NCI-H187 treated with DMSO at 0.1 percent for 48 hours (cell line): Measurements from ENCODE around the gene AVP.

Experiments used
- DNase-seq: peaks from one replicate; lab custom pipeline; 2025; lab: John Stamatoyannopoulos, UW

The AVP gene

DNA sequence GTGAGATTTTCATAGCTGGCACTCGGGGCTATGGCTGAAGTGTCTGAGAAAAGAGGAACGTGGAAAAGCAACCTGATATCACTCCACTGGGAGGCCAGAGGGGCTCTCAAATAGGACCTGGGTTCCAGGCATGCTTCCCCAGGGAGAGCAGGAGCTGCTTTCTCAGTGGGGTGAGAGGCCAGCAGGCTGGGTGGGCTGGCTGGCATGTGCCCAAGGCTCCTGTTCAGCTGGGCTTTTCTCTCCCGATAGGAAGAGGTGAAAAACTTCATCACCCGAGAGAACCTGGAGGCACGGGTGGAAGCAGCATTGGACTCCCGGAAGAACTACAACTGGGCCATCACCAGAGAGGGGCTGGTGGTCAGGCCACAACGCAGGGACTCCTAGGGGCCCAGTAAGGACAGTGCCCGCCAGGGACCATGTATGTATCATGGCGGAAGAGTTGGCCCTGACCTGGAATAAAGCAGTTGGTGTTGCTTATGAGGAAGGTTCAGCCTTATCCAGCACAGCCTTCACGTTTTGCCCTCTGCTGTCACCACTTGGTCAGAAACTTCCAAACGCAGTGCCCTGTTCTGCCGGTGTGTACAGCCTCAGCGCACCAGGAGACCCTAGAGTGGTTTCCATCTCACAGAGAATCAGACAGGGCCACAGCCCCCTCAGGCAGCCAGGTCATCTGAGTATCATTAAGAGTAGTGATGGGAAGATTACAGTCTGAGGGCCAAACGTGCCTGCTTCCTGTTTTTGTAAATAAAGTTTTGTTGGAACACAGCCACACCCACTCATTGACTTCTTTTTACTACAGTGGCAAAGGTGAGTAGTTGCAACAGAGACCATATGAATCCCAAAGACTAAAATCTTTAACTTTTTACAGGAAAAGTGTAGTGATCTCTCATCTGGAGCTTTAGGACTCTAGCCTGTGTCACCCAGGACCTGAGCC lies 36.8 kb downstream of the AVP start:
- DNase-seq: no peak

DNA sequence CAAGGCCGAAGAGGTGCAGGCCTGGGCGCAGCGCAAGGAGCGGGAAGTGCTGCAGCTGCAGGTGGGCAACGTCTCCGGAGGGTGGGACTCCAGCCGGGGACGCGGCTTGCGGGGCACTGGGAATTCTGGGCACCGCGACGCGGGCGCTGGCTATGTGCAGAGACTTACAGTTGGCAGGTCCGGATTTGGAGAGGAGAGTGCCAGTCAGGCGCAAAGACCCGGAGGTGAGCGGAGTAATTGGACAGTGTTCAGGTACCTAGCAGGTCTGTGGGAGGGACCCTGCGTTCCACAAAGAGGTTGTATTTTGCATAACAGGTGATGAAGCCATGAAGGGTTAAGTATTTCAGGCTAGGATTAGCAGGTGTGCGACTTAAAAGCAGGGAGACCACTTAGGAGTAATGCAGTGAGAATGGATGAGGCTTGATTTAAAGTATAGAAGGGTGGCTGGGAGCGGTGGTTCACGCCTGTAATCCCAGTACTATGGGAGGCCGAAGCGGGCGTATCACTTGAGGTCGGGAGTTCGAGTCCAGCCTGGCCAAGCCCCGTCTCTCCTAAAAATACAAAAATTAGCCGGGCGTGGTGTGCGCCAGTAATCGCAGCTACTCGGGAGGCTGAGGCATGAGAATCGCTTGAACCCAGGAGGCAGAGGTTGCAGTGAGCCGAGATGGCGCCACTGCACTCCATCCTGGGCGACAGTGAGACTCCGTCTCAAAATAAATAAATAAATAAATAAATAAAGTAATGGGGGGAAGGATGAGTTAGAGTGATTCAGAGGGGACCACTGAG lies 37.7 kb downstream of the AVP start:
- DNase-seq: peak; percentile 87

DNA sequence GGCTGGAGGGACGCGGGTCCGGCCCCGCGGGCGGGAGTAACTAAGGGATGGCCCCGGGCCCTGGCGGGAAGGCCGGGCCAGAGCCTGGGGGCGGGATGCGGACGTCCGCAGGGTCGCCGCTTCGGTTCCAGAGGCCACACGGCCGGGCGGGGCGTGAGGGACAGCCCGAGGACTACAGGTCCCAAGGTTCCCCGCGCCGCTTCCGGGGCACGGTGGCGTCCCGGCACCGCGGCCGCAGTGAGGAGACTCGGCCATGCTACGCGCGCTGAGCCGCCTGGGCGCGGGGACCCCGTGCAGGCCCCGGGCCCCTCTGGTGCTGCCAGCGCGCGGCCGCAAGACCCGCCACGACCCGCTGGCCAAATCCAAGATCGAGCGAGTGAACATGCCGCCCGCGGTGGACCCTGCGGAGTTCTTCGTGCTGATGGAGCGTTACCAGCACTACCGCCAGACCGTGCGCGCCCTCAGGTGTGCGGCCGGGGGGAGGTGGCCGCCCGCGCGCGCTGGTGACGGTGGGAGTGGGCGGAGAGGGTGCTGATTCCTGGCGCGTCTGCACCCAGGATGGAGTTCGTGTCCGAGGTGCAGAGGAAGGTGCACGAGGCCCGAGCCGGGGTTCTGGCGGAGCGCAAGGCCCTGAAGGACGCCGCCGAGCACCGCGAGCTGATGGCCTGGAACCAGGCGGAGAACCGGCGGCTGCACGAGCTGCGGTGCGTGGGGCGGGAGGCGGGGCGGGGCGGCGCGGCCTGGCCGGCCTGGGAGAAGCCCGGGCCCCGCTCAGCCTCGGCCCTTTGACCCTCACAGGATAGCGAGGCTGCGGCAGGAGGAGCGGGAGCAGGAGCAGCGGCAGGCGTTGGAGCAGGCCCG lies 38.5 kb downstream of the AVP start, which contains the start of gene MRPS26:
MRPS26 (plus strand) TSS at position 237 of the 861 bp plus-strand sequence; CDS start at position 254, 17 bp downstream.
- DNase-seq: peak; percentile 24

DNA sequence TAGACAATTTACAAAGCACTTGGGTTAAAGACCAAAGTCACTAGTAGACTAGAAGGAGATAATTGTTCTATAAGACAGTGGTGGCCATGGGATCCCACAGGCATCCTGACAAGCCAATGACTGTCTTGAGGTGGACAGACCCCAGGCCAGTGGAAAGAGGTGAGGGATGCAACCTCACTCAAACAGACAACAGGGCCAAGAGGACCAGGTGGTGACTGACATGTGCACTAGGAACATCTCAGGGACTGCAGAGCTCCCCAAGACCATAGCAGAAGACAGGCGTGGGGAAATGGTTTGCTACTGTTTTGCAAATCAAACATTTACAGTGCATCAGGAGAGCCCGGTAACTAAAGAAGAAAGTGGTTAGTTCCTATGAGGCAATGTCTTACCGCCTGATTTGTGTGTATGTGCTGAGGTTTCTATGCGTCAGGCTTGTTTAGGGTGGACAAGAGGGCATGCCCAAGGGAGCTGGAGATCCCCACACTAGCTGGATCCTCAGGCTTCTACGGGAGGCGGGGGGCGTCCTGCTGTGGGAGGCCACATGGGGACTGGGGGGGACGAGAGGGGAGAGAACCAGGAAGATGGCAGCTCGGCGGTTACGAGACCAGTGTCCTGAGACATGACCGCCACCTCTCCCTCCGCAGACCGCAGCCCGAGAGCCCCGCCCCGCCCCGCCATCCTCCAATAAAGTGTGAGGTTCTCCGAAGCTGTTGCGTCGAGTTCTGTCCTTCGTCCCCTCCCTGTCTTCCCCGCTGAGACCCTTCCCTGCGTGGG lies 39.3 kb downstream of the AVP start:
- no peak for DNase-seq

DNA sequence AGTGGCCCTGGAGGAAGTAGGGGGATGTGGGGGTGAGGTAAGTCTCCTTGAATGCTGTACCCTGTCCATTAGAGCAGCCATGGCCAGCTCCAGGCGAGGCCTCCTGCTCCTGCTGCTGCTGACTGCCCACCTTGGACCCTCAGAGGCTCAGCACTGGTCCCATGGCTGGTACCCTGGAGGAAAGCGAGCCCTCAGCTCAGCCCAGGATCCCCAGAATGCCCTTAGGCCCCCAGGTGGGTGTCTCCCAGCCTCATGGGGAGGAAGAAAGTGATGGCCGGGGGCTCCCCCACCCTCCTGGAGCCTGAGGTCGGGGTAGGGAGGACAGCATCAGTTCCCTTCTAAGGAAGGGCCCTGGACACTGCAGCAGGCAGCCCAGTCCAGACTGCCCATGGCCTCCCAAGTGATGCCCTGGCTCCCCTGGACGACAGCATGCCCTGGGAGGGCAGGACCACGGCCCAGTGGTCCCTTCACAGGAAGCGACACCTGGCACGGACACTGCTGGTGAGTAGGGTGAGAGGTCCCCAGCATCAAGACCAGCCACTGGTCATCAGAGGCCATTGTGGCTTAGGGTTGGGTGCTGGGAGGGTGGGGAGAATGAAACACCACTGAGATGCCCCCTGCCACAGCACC lies 40.1 kb downstream of the AVP start:
- no peak for DNase-seq

- no peak for DNase-seq
These were observed 41.2 kb downstream of the AVP start, which contains the start of gene GNRH2 for GRCh38 chr20:3043322-3043721. GNRH2 (plus strand) TSS chr20:3043622; CDS start chr20:3044415, 793 bp downstream.

- no peak for DNase-seq
These were observed 41.9 kb downstream of the AVP start for GRCh38 chr20:3042625-3043024.

DNA sequence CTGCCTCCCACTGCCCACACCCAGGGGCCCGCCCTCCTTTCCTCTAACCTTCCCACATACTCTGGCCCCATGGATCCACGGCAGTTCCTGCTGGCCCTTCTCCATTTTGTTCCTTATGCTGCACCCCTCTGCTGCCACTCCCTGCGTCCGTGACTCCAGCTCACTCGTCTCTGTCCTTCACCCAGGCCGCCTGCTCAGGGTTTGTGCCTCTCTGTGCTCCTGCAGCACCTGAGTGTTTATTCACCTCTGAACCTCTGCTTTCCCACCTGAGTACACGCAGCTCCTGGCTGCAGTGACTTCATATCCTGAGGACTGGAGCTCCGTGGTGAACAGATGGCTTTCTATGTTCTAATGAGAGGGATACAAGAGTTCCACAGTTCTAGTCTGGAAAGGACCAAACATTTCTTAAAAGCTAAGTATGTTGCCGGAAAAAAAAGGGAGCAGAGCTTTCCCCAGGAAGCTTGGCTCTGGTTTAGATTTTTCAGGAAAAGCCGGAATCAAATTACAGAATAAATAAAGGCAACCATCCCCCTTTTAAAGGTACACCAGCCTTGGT lies 42.6 kb downstream of the AVP start:
- no peak for DNase-seq

DNA sequence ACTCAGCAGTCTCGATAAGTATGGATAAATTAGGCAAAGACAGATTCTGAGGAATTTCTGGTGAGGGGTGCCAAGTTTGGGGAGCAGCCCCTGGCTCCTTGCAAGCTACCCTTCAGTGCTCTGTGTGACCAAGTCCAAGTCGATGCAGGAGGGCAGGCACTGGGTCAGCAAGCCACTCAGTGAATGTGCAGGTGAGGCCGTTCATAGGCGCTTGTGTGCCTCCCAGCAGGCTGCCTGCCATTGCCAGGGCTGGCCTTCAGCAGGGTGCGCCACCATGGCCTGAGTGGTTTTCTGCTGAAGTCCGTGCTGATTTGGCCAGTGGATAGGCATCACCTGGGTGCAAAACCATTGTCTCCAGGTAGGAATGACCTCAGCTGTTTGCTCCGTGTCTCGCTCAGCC lies 44.4 kb downstream of the AVP start:
- DNase-seq: no peak

GRCh38 chr20:3039426-3039825 lies 45.1 kb downstream of the AVP start:
- no peak for DNase-seq

- no peak for DNase-seq
These were observed 46.1 kb downstream of the AVP start for GRCh38 chr20:3038454-3038853.

- DNase-seq: no peak
These were observed 46.9 kb downstream of the AVP start for GRCh38 chr20:3037654-3038053.

- no peak for DNase-seq
These were observed 51.9 kb downstream of the AVP start for GRCh38 chr20:3032624-3033023.
